Nephron progenitor cell (in vitro differentiated cells): ENCODE results near the gene TMCC1.

ENCODE experiments used
- DNase-seq: peaks from one replicate; pipeline ENCODE4 v3.0.0; 2021
- H3K27ac Mint-ChIP-seq: 2 replicates; pipeline ENCODE4 v1.8.0; 2021; ENCODE audit warnings: mild to moderate bottlenecking, moderate library complexity, mixed read lengths
- H3K27me3 Mint-ChIP-seq: 2 replicates; pipeline ENCODE4 v1.8.0; 2021; ENCODE audit warnings: mild to moderate bottlenecking, low read depth, mixed read lengths; ENCODE audit not compliant: poor library complexity
- H3K36me3 Mint-ChIP-seq: 2 replicates; pipeline ENCODE4 v1.8.0; 2021; ENCODE audit warnings: low read depth, mixed read lengths
- H3K4me1 Mint-ChIP-seq: 2 replicates; pipeline ENCODE4 v1.8.0; 2021; ENCODE audit warnings: mixed read lengths
- H3K4me3 Mint-ChIP-seq: 2 replicates; pipeline ENCODE4 v1.8.0; 2021; ENCODE audit warnings: mild to moderate bottlenecking, moderate library complexity, mixed read lengths
- H3K9me3 Mint-ChIP-seq: 2 replicates; pipeline ENCODE4 v1.8.0; 2021; ENCODE audit warnings: mild to moderate bottlenecking, moderate library complexity, mixed read lengths
- TF ChIP-seq, protein P1 (sequence below): fragments of 200-600 bp; sonication (generic); IDR thresholded peaks from 2 replicates; pipeline ENCODE4 v1.5.0; 2021; ENCODE audit warnings: antibody characterized with exemption

The TMCC1 gene

DNA sequence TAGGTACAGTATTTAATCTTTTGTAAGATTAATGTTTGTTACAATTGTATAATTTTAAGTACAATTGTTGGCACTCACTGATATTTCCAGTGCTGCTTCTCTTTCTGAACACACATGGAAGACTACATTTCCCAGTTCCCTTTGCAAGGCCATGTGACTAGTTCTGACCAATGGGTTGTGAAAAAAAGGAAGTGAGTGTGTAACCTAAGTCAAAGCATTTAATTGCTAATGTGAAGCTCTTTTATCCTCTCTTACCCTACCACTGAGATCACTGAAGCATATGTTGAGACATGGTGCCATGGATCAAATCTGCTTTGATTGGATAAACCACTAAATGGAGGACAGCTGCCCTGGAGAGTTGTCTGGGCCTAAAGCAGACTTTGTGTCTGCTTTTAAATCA, 203.1 kb downstream of the TMCC1 start:
- H3K27ac Mint-ChIP-seq: no peak overlapping the region
- H3K27me3 Mint-ChIP-seq: peaks cover 11% of the 10 kb centered on the region
- TF ChIP-seq, protein P1, sequence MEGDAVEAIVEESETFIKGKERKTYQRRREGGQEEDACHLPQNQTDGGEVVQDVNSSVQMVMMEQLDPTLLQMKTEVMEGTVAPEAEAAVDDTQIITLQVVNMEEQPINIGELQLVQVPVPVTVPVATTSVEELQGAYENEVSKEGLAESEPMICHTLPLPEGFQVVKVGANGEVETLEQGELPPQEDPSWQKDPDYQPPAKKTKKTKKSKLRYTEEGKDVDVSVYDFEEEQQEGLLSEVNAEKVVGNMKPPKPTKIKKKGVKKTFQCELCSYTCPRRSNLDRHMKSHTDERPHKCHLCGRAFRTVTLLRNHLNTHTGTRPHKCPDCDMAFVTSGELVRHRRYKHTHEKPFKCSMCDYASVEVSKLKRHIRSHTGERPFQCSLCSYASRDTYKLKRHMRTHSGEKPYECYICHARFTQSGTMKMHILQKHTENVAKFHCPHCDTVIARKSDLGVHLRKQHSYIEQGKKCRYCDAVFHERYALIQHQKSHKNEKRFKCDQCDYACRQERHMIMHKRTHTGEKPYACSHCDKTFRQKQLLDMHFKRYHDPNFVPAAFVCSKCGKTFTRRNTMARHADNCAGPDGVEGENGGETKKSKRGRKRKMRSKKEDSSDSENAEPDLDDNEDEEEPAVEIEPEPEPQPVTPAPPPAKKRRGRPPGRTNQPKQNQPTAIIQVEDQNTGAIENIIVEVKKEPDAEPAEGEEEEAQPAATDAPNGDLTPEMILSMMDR: no peak
- peaks cover 42% of the 10 kb centered on the region for H3K4me1 Mint-ChIP-seq
- peaks cover 12% of the 10 kb centered on the region for H3K9me3 Mint-ChIP-seq
- H3K36me3 Mint-ChIP-seq: peaks cover 23% of the 10 kb centered on the region
- H3K4me3 Mint-ChIP-seq: no peak overlapping the region
- peak; percentile 29 for DNase-seq

- H3K4me3 Mint-ChIP-seq: peak overlapping the region; percentile 8
- no peak overlapping the region for H3K27ac Mint-ChIP-seq
- H3K4me1 Mint-ChIP-seq: peaks cover 42% of the 10 kb centered on the region
- H3K27me3 Mint-ChIP-seq: peaks cover 11% of the 10 kb centered on the region
- H3K36me3 Mint-ChIP-seq: peaks cover 9% of the 10 kb centered on the region
- no peak for DNase-seq
- no peaks in the 10 kb centered on the region for H3K9me3 Mint-ChIP-seq
- TF ChIP-seq, protein P1: no peak
These were observed 204.5 kb downstream of the TMCC1 start for GRCh38 chr3:129689036-129689435.

DNA sequence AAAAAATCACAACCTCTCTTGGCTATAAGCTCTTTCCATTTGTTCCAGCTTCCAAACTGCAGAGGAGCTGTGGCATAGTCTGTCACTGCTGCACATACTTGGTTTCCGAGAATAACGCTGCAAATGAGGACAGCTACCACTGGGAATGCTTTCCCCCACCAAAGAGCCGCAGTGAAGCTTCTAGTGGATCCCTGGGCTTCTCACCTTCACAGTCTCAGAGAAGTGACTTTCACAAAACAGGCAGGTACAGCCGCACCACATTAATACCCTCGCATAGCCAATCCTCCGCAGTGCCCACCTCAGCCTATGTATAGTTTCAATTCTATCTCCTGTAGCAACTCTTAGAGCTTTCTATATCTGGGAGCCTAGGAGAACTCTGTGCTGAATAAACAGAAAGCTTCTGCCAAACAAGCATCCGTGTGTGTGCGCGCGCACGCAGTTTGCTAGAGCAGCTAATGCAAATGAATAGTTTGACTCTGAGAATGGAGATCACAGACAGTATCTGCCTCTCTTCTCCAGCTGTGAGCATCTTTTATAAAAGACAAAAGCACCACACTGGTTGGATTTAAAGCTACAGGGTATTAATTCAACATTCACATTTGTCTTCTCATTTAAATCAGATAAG, 205.1 kb downstream of the TMCC1 start:
- Mint-ChIP-seq H3K9me3 (no peaks in the 10 kb centered on the region), H3K36me3 (peaks cover 5% of the 10 kb centered on the region), H3K4me3 (peak overlapping the region; percentile 67), H3K27me3 (peaks cover 11% of the 10 kb centered on the region), H3K27ac (no peak overlapping the region), H3K4me1 (peaks cover 42% of the 10 kb centered on the region)
- TF ChIP-seq, protein P1: no peak
- DNase-seq: peak; percentile 61

GRCh38 chr3:129687586-129688125, 205.9 kb downstream of the TMCC1 start:
- DNase-seq: no peak
- H3K36me3 Mint-ChIP-seq: no peaks in the 10 kb centered on the region
- peaks cover 11% of the 10 kb centered on the region for H3K27me3 Mint-ChIP-seq
- TF ChIP-seq, protein P1: no peak
- peaks cover 42% of the 10 kb centered on the region for H3K4me1 Mint-ChIP-seq
- H3K27ac Mint-ChIP-seq: no peak overlapping the region
- H3K4me3 Mint-ChIP-seq: no peak overlapping the region
- no peaks in the 10 kb centered on the region for H3K9me3 Mint-ChIP-seq

- Mint-ChIP-seq H3K9me3 (no peaks in the 10 kb centered on the region), H3K27ac (no peak overlapping the region), H3K27me3 (peaks cover 11% of the 10 kb centered on the region), H3K36me3 (no peaks in the 10 kb centered on the region), H3K4me1 (peaks cover 42% of the 10 kb centered on the region), H3K4me3 (no peak overlapping the region)
- TF ChIP-seq, protein P1: no peak
- DNase-seq: no peak
These were observed 206.6 kb downstream of the TMCC1 start for GRCh38 chr3:129686941-129687340.

GRCh38 chr3:129684270-129684669, 209.2 kb downstream of the TMCC1 start:
- Mint-ChIP-seq H3K27ac (no peak overlapping the region), H3K9me3 (no peaks in the 10 kb centered on the region), H3K36me3 (no peaks in the 10 kb centered on the region), H3K4me1 (peaks cover 29% of the 10 kb centered on the region), H3K27me3 (peaks cover 11% of the 10 kb centered on the region), H3K4me3 (no peak overlapping the region)
- DNase-seq: no peak
- TF ChIP-seq, protein P1: no peak
